ENCODE results near the gene PPP1R1C.

DNA sequence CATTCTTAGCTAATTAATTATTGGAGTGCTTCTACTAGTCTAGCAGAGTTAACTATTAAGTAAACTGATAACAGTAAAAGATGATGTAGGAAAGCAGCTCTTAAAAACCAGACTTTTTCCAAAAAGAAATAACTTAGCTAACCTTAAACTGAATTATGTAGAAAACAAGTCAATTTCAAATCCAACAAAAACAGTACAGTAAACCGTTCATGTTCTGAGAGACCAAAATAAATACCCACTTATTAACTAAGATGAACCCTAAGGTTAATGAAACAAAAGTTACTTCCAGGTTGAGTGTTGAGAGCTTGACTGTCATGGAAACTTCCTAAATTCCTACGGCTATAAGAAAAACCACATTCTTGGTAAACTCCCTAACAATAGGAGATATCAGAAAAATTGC, 181.2 kb downstream of the PPP1R1C start:
- TF ChIP-seq POLR2A (IDR thresholded peaks at IDR 0.05): no peak
- no peak for TF ChIP-seq CTCF (IDR thresholded peaks at IDR 0.05)
- no peak for TF ChIP-seq EP300 (IDR thresholded peaks at IDR 0.05)
- TF ChIP-seq POLR2AphosphoS5 (IDR thresholded peaks at IDR 0.05): no peak
